GM19452 (cell line): ENCODE measurements around the gene SPRED3.
"Not testable (repeated sequence)": the region's sequence is repeated elsewhere in the genome, so short reads cannot be mapped to it uniquely, and the experiment has no call there.

Experiments used
- ATAC-seq: cut with Tn5 transposase; IDR thresholded peaks from one replicate; pipeline ENCODE4 v1.9.1; 2021; ENCODE audit not compliant: unreplicated experiment

Gene SPRED3, protein sequence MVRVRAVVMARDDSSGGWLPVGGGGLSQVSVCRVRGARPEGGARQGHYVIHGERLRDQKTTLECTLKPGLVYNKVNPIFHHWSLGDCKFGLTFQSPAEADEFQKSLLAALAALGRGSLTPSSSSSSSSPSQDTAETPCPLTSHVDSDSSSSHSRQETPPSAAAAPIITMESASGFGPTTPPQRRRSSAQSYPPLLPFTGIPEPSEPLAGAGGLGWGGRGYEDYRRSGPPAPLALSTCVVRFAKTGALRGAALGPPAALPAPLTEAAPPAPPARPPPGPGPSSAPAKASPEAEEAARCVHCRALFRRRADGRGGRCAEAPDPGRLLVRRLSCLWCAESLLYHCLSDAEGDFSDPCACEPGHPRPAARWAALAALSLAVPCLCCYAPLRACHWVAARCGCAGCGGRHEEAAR

GRCh38 chr19:38388349-38389100, at the start of gene SPRED3:
SPRED3 (plus strand) TSS chr19:38388697; CDS start chr19:38390303, 1,606 bp downstream.
- ATAC-seq, result no peak

DNA sequence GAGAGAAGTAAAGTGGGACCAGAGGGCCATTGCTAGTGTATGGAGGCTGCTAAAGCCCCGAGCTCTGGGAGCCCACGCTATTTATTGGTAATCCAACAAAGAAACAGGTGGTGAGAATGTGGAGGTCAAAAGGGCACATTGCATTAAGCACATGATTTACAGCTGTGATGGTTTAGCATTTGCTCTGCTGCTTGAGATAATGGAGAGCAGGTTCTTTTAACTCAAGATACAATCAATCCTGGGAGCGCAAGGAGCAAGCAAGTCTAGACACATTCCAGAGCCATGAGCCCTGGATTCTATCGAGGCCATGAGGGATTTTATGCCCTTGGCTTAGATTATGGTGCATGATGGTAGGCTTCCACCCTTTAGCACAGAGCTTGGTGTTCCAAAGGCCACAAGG, 49.5 kb upstream of the SPRED3 start:
- not testable (repeated sequence) for ATAC-seq

DNA sequence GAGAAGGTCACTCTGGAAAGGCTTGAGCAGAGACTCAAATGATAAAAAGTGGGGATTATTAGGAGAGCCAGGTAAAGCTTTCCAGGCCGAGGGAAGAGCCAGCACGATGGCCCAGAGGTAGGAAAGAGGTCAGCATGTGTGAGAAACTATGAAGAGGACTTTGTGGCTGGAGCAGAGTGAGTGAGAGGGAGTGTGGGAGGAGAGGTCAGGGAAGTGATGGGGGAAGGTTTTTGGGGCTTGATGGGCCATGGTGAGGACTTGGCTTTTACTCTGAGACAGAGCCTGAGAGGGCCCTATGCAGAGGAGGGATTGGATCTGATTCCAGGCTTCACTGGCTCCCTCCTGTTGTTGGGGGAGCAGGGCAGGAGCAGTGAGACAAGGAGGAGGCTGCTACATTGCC, 47.6 kb upstream of the SPRED3 start:
- no peak for ATAC-seq

DNA sequence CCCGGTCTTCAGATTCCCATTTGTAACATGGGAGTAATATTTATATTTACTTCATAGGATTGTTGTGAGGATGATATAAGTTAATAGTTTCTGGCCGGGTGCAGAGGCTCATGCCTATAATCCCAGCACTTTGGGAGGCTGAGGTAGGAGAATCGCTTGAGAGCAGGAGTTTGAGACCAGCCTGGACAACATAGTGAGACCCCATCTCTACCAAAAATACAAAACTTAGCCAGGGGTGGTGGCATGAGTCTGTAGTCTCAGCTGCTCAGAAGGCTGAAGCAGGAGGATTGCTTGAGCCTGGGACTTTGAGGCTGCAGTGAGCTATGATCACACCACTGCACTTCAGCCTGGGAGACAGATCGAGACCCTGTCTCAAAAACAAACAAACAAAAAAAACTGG, 41.7 kb upstream of the SPRED3 start:
- no peak for ATAC-seq

DNA sequence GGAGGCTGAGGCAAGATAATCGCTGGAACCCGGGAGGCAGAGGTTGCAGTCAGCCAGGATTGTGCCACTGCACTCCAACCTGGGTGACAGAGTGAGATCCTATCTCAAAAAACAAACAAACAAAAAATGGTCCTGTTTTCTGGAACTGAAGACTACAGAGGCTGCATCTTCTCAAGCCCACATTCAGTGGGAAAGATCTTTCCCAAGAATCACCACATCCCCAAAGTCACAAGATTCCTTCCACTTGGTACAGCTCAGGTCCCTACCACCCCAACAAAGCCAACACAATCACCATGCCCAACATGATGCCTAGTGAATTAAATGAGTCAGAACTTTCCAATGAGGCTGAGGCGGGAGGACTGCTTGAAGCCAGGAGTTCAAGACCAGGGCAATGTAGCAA, 37.6 kb upstream of the SPRED3 start:
- no peak for ATAC-seq

DNA sequence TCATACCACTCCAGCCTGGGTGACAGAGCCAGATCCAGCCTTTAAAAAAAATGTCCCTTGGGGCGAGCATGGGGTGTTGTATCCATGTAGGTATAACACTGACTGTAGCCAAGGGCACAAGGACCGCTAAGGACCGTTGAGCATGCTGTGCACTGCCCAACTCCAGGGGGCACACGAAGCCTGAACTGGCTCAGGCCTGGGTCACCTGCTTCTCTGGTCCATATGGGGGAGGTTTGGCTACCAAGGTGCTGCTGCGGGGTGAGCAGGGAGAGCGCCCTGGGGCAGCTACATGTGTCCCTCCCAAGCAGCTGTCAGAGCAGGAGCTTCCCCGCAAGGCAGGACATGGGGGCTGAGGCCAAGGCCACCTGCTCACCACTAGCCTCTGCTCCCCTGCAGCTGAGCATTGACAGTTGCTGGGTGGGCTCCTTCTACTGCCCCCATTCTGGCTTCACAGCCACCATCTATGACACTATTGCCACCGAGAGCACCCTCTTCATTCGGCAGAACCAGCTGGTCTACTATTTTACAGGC, 36.6 kb upstream of the SPRED3 start:
- ATAC-seq, result no peak

DNA sequence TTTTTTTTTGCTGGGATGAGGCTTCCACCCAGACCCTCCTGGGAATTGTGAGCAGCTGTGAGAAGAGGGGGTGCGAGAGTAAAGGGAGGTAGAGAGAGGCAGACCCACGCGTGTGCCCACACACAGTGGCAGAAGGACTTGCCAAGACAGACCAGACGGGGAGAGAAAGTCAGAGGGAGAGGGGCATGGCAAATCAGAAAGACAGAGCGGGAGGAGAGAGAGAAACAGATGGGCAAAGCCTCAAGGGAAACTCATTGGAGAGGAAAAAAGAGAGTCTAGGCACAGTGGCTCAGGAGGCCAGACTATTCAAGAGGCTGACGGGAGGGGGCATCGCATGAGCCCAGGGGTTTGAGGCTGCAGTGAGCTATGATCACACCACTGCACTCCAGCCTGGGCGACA, 35.9 kb upstream of the SPRED3 start:
- no peak for ATAC-seq

GRCh38 chr19:38355728-38356725, 32.5 kb upstream of the SPRED3 start:
- ATAC-seq, result no peak

DNA sequence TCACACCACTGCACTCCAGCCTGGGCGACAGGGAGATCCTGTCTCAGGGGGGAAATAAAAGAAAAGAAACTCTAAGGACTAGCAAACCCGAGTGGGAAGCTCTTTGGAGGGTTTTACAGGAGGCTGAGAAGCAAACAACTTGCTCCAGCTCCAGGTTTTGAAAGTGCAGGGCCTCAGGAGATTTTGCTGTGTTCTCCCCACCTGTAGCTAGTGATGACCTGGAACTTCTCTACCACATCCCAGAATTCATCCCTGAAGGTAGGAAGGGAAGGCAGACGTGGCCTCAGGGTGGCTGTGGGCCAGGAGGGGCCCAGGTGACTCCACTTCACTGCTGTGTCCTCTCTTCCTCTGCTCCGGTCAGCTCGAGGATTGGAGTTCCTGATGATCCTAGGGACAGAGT, 30.4 kb upstream of the SPRED3 start:
- ATAC-seq, result no peak

DNA sequence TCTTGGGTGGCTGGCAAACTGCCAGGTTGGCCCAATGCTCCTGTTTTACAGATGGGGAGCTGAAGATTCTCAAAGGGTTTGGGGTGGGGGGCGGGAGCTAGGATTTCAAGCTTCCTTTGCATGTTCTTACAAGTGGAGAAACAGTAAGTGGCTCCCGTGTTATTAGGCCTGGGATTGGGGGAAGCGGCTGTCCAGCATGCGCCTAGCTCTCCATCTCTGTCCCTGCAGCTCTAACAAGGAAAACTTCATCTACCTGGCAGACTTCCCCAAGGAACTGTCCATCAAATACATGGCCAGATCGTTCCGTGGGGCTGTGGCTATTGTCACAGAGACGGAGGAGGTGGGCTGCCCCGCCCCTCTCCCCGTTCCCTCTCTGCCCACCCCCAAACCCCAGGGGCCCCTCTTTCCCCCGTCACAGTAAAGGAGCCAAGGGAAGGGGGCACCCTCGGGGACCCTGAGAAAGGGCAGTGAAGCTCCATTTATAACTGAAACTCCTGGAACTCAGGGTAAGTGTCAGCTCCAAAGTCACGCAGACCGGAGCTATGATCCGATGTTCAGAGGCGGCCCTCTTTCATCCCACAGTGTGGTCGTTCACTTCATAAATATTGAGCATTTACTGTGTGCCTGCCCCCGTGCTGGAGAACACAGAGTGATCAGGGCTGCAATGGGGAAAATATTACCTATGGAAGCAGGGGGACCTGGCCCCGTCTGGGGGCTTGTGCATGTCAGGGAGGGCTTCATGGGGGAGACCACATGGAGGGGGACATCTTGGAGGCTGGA, 29.1 kb upstream of the SPRED3 start:
- ATAC-seq, result no peak

DNA sequence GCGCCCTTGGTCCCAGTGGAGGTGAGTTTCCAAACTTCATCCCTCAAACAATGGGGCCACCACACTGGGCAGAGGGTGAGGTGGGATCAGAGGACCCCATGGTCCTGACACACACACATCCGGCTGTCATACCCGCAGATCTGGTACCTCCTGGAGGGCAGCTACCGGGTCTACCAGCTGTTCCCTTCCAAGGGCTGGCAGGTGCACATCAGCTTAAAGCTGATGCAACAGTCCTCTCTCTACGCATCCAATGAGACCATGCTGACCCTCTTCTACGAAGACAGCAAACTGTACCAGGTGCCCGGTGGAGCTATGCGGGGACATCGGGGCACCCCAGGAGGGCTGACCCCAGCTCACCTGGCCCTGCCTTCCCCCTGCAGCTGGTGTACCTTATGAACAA, 28.1 kb upstream of the SPRED3 start:
- no peak for ATAC-seq

GRCh38 chr19:38360839-38361631, 27.5 kb upstream of the SPRED3 start:
- no peak for ATAC-seq

DNA sequence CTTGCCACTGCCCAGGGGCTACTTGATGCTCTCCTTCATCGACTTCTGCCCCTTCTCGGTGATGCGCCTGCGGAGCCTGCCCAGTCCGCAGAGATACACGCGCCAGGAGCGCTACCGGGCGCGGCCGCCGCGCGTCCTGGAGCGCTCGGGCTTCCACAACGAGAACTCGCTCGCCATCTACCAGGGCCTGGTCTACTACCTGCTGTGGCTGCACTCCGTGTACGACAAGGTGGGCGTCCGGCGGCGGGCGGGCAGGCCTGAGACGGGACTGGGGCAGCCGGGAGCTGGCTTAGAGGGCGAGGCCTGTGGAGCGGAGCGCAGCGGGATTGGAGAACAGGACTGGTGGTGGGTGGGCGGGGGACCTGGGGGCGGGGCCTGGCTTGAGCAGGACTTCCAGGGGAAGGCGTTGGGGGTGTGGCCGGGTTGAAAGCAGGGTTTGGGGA, 26.8 kb upstream of the SPRED3 start:
- ATAC-seq, result no peak

DNA sequence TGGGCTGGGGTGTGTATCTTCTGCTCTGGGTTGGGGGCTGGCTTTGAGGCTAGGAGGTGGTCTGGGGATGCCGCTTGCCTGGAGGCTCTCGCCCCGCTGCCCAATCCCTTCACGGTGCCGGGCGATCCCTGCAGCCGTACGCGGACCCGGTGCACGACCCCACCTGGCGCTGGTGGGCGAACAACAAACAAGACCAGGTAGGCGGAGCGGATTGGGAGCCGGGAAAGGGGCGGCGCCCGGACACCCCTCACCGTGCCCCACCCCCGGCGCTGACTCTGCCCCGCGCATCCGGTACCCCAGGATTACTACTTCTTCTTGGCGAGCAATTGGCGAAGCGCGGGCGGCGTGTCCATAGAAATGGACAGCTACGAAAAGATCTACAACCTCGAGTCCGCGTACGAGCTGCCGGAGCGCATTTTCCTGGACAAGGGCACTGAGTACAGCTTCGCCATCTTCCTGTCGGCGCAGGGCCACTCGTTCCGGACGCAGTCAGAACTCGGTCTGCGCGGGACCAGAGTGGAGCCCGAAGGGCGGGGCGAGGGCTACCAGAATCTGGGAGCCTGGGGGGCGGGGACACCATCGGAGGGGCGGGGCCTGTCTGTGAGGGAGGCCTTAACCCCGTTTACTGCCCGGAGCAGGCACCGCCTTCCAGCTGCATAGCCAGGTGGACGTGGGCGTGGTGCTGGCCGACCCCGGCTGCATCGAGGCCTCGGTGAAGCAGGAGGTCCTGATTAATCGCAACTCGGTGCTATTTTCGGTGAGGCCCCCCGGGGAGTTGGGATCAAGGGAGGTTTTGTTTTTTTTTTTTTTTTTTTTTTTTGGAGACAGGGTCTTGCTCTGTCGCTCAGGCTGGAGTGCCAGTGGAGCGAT, 26.2 kb upstream of the SPRED3 start:
- ATAC-seq, result no peak

DNA sequence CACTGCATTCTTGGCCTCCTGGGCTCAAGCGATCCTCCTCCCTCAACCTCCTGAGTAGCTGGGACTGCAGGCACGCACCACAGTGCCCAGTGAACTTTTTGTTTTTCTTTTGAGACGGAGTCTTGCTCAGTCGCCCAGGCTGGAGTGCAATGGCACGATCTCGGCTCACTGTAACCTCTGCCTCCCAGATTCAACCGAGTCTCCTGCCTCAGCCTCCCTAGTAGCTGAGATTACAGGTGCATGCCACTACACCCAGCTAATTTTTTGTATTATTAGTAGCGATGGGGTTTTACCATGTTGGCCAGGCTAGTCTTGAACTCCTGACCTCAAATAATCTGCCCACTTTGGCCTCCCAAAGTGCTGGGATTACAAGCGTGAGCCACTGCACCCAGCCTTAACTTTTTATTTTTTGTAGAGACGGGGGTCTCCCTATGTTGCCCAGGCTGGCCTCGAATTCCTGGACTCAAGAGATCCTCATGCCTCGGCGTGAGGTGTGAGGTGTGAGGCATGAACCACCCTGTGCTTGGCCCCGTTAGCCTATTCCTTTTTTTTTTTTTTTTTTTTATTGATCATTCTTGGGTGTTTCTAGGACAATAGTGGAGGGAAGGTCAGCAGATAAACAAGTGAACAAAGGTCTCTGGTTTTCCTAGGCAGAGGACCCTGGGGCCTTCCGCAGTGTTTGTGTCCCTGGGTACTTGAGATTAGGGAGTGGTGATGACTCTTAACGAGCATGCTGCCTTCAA, 25.4 kb upstream of the SPRED3 start:
- not testable (repeated sequence) for ATAC-seq

GRCh38 chr19:38367041-38367440, 21.5 kb upstream of the SPRED3 start:
- no peak for ATAC-seq

- ATAC-seq, result no peak
Measured at GRCh38 chr19:38369584-38369983, 18.9 kb upstream of the SPRED3 start.

- ATAC-seq, result no peak
Measured at GRCh38 chr19:38370299-38370698, 18.2 kb upstream of the SPRED3 start.
